HEK293 (cell line): ENCODE results near the gene RASAL2.
A peak's percentile ranks its signal among the peaks of the same experiment; 100 is the strongest.

Experiments
- CTCF ChIA-PET: fragments of 350-600 bp; formaldehyde crosslinking; extraction: SDS; loops from one replicate; lab custom pipeline; 2021; ENCODE audit warnings: antibody characterized with exemption; lab: Yijun Ruan, JAX
- POLR2A ChIA-PET: fragments of 300-600 bp; formaldehyde crosslinking; extraction: SDS; loops from one replicate; lab custom pipeline; 2020; ENCODE audit warnings: antibody characterized with exemption, inconsistent platforms; lab: Yijun Ruan, JAX
- H3K27ac ChIP-seq: fragments of 200-500 bp; sonication (Bioruptor generic); 2 replicates; pipeline ENCODE4 v1.5.1; 2014; ENCODE audit warnings: low read depth, low read length, control low read depth, inconsistent platforms; ENCODE audit errors: extremely low read depth
- H3K36me3 ChIP-seq, 2 experiments: fragments of 200-500 bp in 1 of 2; sonication (Bioruptor generic) in 1 of 2; 1 replicate in 1 of 2; 2 replicates in 1 of 2; pipeline ENCODE4 v1.5.1; 2014 to 2017; ENCODE audit warnings: inconsistent platforms in 2 of 2, low read length in 2 of 2; ENCODE audit not compliant: control insufficient read depth in 2 of 2, insufficient read depth in 1 of 2
- H3K4me1 ChIP-seq: fragments of 200-500 bp; sonication (Bioruptor generic); 2 replicates; pipeline ENCODE4 v1.5.1; 2014; ENCODE audit warnings: mild to moderate bottlenecking, low read length, inconsistent platforms; ENCODE audit not compliant: control insufficient read depth, insufficient read depth
- H3K4me3 ChIP-seq: 2 replicates; pipeline ENCODE4 v1.5.1; 2011; ENCODE audit warnings: low read depth, mild to moderate bottlenecking, control low read depth, low read length, moderate library complexity
- H3K9me3 ChIP-seq: fragments of 200-500 bp; sonication (Bioruptor generic); 2 replicates; pipeline ENCODE4 v1.5.1; 2014; ENCODE audit warnings: low read depth, low read length, inconsistent platforms; ENCODE audit not compliant: control insufficient read depth, insufficient read depth
- GLIS2 ChIP-seq: fragments of 450-650 bp; formaldehyde crosslinking; IDR thresholded peaks from 2 replicates; pipeline ENCODE4 v1.5.1; 2016; ENCODE audit warnings: missing biosample characterization, missing genetic modification characterization
- KLF16 ChIP-seq: fragments of 450-650 bp; formaldehyde crosslinking; IDR thresholded peaks from 2 replicates; pipeline ENCODE4 v1.5.1; 2017; ENCODE audit warnings: missing biosample characterization, missing genetic modification characterization
- KLF9 ChIP-seq: fragments of 450-650 bp; formaldehyde crosslinking; IDR thresholded peaks from 2 replicates; pipeline ENCODE4 v1.5.1; 2016; ENCODE audit warnings: missing biosample characterization, missing genetic modification characterization, low read depth
- OSR2 ChIP-seq: fragments of 450-650 bp; formaldehyde crosslinking; IDR thresholded peaks from 2 replicates; pipeline ENCODE4 v1.5.1; 2016; ENCODE audit warnings: missing biosample characterization, missing genetic modification characterization
- SCRT2 ChIP-seq: fragments of 450-650 bp; formaldehyde crosslinking; IDR thresholded peaks from 2 replicates; pipeline ENCODE4 v1.5.1; 2016; ENCODE audit warnings: missing biosample characterization, missing genetic modification characterization
- ZBTB17 ChIP-seq: fragments of 450-650 bp; formaldehyde crosslinking; IDR thresholded peaks from 2 replicates; pipeline ENCODE4 v1.5.1; 2016; ENCODE audit warnings: missing biosample characterization, missing genetic modification characterization
- ZFP41 ChIP-seq: fragments of 450-650 bp; formaldehyde crosslinking; IDR thresholded peaks from 2 replicates; pipeline ENCODE4 v1.5.1; 2016; ENCODE audit warnings: missing biosample characterization, missing genetic modification characterization, borderline replicate concordance
- ZNF10 ChIP-seq: fragments of 450-650 bp; formaldehyde crosslinking; IDR thresholded peaks from 2 replicates; pipeline ENCODE4 v1.5.1; 2017; ENCODE audit warnings: missing biosample characterization, missing genetic modification characterization
- ZNF19 ChIP-seq: fragments of 450-650 bp; formaldehyde crosslinking; IDR thresholded peaks from 2 replicates; pipeline ENCODE4; 2016; ENCODE audit warnings: missing biosample characterization, missing genetic modification characterization, low read depth
- ZNF23 ChIP-seq: fragments of 450-650 bp; formaldehyde crosslinking; IDR thresholded peaks from 2 replicates; pipeline ENCODE4 v1.5.1; 2016; ENCODE audit warnings: missing biosample characterization, missing genetic modification characterization, borderline replicate concordance
- ZNF248 ChIP-seq: fragments of 450-650 bp; formaldehyde crosslinking; IDR thresholded peaks from 2 replicates; pipeline ENCODE4 v1.5.1; 2017; ENCODE audit warnings: missing biosample characterization, missing genetic modification characterization
- ZNF335 ChIP-seq: fragments of 450-650 bp; formaldehyde crosslinking; conservative IDR thresholded peaks from 2 replicates; pipeline ENCODE4 v1.5.1; 2016; ENCODE audit warnings: missing biosample characterization, missing genetic modification characterization
- ZNF37A ChIP-seq: fragments of 450-650 bp; IDR thresholded peaks from 2 replicates; pipeline ENCODE4 v1.5.1; 2018; ENCODE audit warnings: missing biosample characterization, missing genetic modification characterization
- ZNF404 ChIP-seq: fragments of 450-650 bp; formaldehyde crosslinking; IDR thresholded peaks from 2 replicates; pipeline ENCODE4 v1.5.1; 2017; ENCODE audit warnings: missing biosample characterization, missing genetic modification characterization
- ZNF48 ChIP-seq: fragments of 450-650 bp; formaldehyde crosslinking; IDR thresholded peaks from 2 replicates; pipeline ENCODE4 v1.5.1; 2016; ENCODE audit warnings: missing biosample characterization, missing genetic modification characterization
- ZNF629 ChIP-seq: fragments of 450-650 bp; formaldehyde crosslinking; IDR thresholded peaks from 2 replicates; pipeline ENCODE4 v1.5.1; 2017; ENCODE audit warnings: missing biosample characterization, missing genetic modification characterization
- ZNF664 ChIP-seq: fragments of 450-650 bp; formaldehyde crosslinking; IDR thresholded peaks from 2 replicates; pipeline ENCODE4 v1.5.1; 2016; ENCODE audit warnings: missing biosample characterization, missing genetic modification characterization
- ZNF707 ChIP-seq: fragments of 450-650 bp; formaldehyde crosslinking; IDR thresholded peaks from 2 replicates; pipeline ENCODE4 v1.5.1; 2016; ENCODE audit warnings: missing biosample characterization, missing genetic modification characterization
- TF ChIP-seq, protein P1 (sequence below): fragments of 450-650 bp; formaldehyde crosslinking; IDR thresholded peaks from 2 replicates; pipeline ENCODE4 v1.5.1; 2016; ENCODE audit warnings: missing biosample characterization, missing genetic modification characterization
- TF ChIP-seq, protein P2 (sequence below): fragments of 450-650 bp; formaldehyde crosslinking; IDR thresholded peaks from 2 replicates; pipeline ENCODE4 v1.5.1; 2016; ENCODE audit warnings: missing biosample characterization, missing genetic modification characterization

The RASAL2 gene

DNA sequence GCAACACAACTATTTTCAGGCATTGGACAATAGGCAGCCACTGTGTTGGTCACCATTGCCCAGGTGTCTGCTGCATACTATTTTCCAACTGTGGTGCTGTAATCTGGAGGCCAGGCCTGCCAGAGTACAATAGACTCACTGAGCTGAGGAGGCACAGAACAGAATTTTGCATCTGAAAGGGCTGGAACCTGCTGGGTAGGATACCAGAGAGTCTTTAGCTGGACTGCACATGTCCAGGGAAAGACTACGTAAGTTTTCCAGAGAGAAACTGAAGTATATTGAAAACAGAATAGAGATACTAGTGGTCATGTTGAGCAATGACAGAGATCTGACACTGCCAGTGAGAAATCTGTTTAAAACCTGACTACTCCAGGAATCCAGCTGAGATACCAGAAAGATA lies 200.8 kb downstream of the RASAL2 start (continued):
- TF ChIP-seq ZNF707 (no peak), ZNF10 (tag by site-specific recombination) (no peak), ZNF23 (tag by site-specific recombination) (no peak)

DNA sequence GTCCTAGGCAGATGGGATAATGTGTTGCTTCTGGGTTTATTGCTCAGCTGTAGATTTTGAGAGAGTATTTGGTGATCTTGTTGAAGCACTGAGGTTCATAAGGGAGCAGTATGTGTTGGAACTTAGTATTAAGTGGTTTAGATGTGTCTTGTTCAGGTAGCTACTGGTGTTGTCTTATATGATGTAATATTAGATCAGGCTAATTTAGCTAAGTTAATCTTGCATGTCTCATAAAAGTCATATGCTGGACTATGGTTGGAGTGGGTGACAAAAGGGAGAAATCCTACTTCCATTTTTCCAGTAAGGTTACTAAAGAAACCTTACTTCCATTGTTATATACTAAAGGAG lies 206.4 kb downstream of the RASAL2 start:
- Histone ChIP-seq H3K9me3 (no peaks in the 10 kb centered on the region), H3K4me3 (no peak overlapping the region), H3K36me3 (no peaks in the 10 kb centered on the region), H3K4me1 (peaks cover 3% of the 10 kb centered on the region; the same call in 1 of the 2 replicates), H3K27ac (no peak overlapping the region)
- CTCF ChIA-PET = interaction anchor here (0.6 to 3.7 kb wide), 46 partner anchors 8 to 777 kb away, joined by 3 to 29 read pairs (median 4); no protein-coding TSS in a partner anchor
- TF ChIP-seq GLIS2 = no peak
- TF ChIP-seq ZFP41 (tag by site-specific recombination) = no peak
- TF ChIP-seq ZNF19 (tag by site-specific recombination) = no peak
- 0 out of 2 replicates have a peak, but pooled peaks have one; percentile 30 for TF ChIP-seq SCRT2 (tag by site-specific recombination)
- TF ChIP-seq KLF16 = no peak
- TF ChIP-seq ZNF248 (tag by site-specific recombination) = no peak
- TF ChIP-seq ZNF37A (tag by site-specific recombination) = no peak
- no peak for TF ChIP-seq KLF9 (tag by site-specific recombination)
- TF ChIP-seq ZNF664 (tag by site-specific recombination) = peak; percentile 62
- no peak; the same call in 1 of the 2 replicates for TF ChIP-seq ZNF335
- peak; percentile 84 for TF ChIP-seq ZBTB17 (tag by site-specific recombination)
- TF ChIP-seq ZNF629 = no peak
- peak; percentile 49; the same call in 1 of the 2 replicates for TF ChIP-seq OSR2 (tag by site-specific recombination)
- POLR2A ChIA-PET = interaction anchor here (0.7 to 1.4 kb wide), 2 partner anchors 47 to 702 kb away, joined by 3 read pairs; no protein-coding TSS in a partner anchor

DNA sequence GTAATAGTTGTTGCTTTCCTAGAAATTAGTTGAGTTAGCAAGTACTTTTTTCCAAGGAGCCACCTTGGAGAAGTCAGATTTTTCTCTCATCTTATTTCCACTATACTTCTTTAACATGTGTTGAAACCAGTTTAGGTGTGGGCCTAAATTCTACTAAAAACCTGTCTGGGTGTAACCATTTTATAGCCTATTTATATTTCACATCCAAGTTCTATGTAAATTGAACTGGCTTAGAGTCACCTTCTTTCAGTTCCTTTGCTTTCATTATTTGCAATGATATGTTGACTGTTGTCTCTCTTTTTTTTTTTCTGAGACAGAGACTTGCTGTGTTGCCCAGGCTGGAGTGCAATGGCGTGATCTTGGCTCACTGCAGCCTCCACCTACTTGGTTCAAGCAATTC lies 207.2 kb downstream of the RASAL2 start:
- TF ChIP-seq ZNF48 (tag by site-specific recombination) (no peak), ZNF404 (no peak)
- TF ChIP-seq, protein P1, sequence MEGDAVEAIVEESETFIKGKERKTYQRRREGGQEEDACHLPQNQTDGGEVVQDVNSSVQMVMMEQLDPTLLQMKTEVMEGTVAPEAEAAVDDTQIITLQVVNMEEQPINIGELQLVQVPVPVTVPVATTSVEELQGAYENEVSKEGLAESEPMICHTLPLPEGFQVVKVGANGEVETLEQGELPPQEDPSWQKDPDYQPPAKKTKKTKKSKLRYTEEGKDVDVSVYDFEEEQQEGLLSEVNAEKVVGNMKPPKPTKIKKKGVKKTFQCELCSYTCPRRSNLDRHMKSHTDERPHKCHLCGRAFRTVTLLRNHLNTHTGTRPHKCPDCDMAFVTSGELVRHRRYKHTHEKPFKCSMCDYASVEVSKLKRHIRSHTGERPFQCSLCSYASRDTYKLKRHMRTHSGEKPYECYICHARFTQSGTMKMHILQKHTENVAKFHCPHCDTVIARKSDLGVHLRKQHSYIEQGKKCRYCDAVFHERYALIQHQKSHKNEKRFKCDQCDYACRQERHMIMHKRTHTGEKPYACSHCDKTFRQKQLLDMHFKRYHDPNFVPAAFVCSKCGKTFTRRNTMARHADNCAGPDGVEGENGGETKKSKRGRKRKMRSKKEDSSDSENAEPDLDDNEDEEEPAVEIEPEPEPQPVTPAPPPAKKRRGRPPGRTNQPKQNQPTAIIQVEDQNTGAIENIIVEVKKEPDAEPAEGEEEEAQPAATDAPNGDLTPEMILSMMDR (tag by site-specific recombination) = no peak
- TF ChIP-seq, protein P2, sequence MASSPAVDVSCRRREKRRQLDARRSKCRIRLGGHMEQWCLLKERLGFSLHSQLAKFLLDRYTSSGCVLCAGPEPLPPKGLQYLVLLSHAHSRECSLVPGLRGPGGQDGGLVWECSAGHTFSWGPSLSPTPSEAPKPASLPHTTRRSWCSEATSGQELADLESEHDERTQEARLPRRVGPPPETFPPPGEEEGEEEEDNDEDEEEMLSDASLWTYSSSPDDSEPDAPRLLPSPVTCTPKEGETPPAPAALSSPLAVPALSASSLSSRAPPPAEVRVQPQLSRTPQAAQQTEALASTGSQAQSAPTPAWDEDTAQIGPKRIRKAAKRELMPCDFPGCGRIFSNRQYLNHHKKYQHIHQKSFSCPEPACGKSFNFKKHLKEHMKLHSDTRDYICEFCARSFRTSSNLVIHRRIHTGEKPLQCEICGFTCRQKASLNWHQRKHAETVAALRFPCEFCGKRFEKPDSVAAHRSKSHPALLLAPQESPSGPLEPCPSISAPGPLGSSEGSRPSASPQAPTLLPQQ (tag by site-specific recombination) = no peak
- Histone ChIP-seq H3K27ac (no peak overlapping the region), H3K4me3 (no peak overlapping the region), H3K36me3 (no peaks in the 10 kb centered on the region), H3K4me1 (peaks cover 3% of the 10 kb centered on the region; the same call in 1 of the 2 replicates), H3K9me3 (no peaks in the 10 kb centered on the region)
- ChIA-PET POLR2A (interaction anchor here (0.6 to 0.7 kb wide), 2 partner anchors 294 to 785 kb away, joined by 3 read pairs; no protein-coding TSS in a partner anchor), CTCF (interaction anchor here (1.0 to 3.7 kb wide), 7 partner anchors 13 to 264 kb away, joined by 3 to 29 read pairs (median 4); no protein-coding TSS in a partner anchor)
